ENCODE results near the gene TTN. TPM values are rescaled to one million over a fixed set of nuclear protein-coding genes. Genes with fewer than 3 reads are reported as not detected.

The TTN gene
- total RNA-seq, 1 experiment from 2014 or later, result not detected

- intact Hi-C loops (cut with micrococcal nuclease; ENCODE audit: unreplicated experiment), result no loop called here
- no peaks in the 10 kb centered on the region for H3K4me1 ChIP-seq (replicated peaks; ENCODE audit: insufficient read depth)
- H3K36me3 ChIP-seq (ENCODE audit: low read depth), result no peaks in the 10 kb centered on the region
- no peaks in the 10 kb centered on the region for H3K27me3 ChIP-seq (ENCODE audit: insufficient read depth, low read depth)
- no peaks in the 10 kb centered on the region for H3F3A ChIP-seq (ENCODE audit: insufficient read depth, low read depth)
- H2AFZ ChIP-seq, result no peak overlapping the region
- H4K20me1 ChIP-seq (ENCODE audit: insufficient read depth), result no peaks in the 10 kb centered on the region
- H3K27ac ChIP-seq, result no peak overlapping the region
- BruUV-seq (replicated peaks), result no TSS peak
- no peak for DNase-seq
- POLR2A ChIA-PET (ENCODE audit: unreplicated experiment), result interaction anchor here (0.7 kb wide), 1 partner anchor 1393 kb away, joined by 6 read pairs; no protein-coding TSS in a partner anchor
- no peaks in the 10 kb centered on the region for H3K9me2 ChIP-seq (ENCODE audit: insufficient read depth)
- no peak for TF ChIP-seq EZH2 (IDR thresholded peaks at IDR 0.05; ENCODE audit: low read depth)
- TF ChIP-seq CTCF (conservative IDR thresholded peaks at IDR 0.05), result no peak
- no peak overlapping the region for H3K4me2 ChIP-seq
- CTCF ChIA-PET, result no interaction called here
- no peaks in the 10 kb centered on the region for H3K79me2 ChIP-seq (ENCODE audit: low read depth)
- no peaks in the 10 kb centered on the region for H3K9me3 ChIP-seq (ENCODE audit: insufficient read depth, low read depth)
- H3K4me3 ChIP-seq, result no peak overlapping the region
Measured at GRCh38 chr2:178692845-178693244, 114.4 kb downstream of the TTN start.

- Histone ChIP-seq H3K79me2 (ENCODE audit: low read depth) (no peaks in the 10 kb centered on the region), H3K27me3 (ENCODE audit: insufficient read depth, low read depth) (no peaks in the 10 kb centered on the region), H3K36me3 (ENCODE audit: low read depth) (no peaks in the 10 kb centered on the region), H3F3A (ENCODE audit: insufficient read depth, low read depth) (no peaks in the 10 kb centered on the region), H3K4me1 (replicated peaks; ENCODE audit: insufficient read depth) (no peaks in the 10 kb centered on the region), H3K27ac (no peak overlapping the region), H3K9me2 (ENCODE audit: insufficient read depth) (no peaks in the 10 kb centered on the region), H3K4me2 (no peak overlapping the region), H3K9me3 (ENCODE audit: insufficient read depth, low read depth) (no peaks in the 10 kb centered on the region), H4K20me1 (ENCODE audit: insufficient read depth) (no peaks in the 10 kb centered on the region), H2AFZ (no peak overlapping the region), H3K4me3 (no peak overlapping the region)
- no peak for DNase-seq
- POLR2A ChIA-PET (ENCODE audit: unreplicated experiment), result no interaction called here
- intact Hi-C loops (cut with micrococcal nuclease; ENCODE audit: unreplicated experiment), result no loop called here
- TF ChIP-seq EZH2 (IDR thresholded peaks at IDR 0.05; ENCODE audit: low read depth) (no peak), CTCF (conservative IDR thresholded peaks at IDR 0.05) (no peak)
- BruUV-seq (replicated peaks), result no TSS peak
- CTCF ChIA-PET, result interaction anchor here (0.7 to 1.6 kb wide), 2 partner anchors 11 to 225 kb away, joined by 3 to 13 read pairs; no protein-coding TSS in a partner anchor
Measured at GRCh38 chr2:178689808-178690207, 117.4 kb downstream of the TTN start.

- no peak for TF ChIP-seq EZH2 (IDR thresholded peaks at IDR 0.05; ENCODE audit: low read depth)
- no peak for TF ChIP-seq CTCF (conservative IDR thresholded peaks at IDR 0.05)
- CTCF ChIA-PET, result no interaction called here
- Histone ChIP-seq H3K4me1 (replicated peaks; ENCODE audit: insufficient read depth) (no peaks in the 10 kb centered on the region), H2AFZ (no peak overlapping the region), H3K36me3 (ENCODE audit: low read depth) (no peaks in the 10 kb centered on the region), H3K9me2 (ENCODE audit: insufficient read depth) (no peaks in the 10 kb centered on the region; the same call in 1 of the 2 replicates), H3K4me2 (no peak overlapping the region), H3F3A (ENCODE audit: insufficient read depth, low read depth) (no peaks in the 10 kb centered on the region), H3K79me2 (ENCODE audit: low read depth) (no peaks in the 10 kb centered on the region), H3K4me3 (no peak overlapping the region), H4K20me1 (ENCODE audit: insufficient read depth) (no peaks in the 10 kb centered on the region), H3K9me3 (ENCODE audit: insufficient read depth, low read depth) (no peaks in the 10 kb centered on the region), H3K27me3 (ENCODE audit: insufficient read depth, low read depth) (no peaks in the 10 kb centered on the region), H3K27ac (no peak overlapping the region)
- intact Hi-C loops (cut with micrococcal nuclease; ENCODE audit: unreplicated experiment), result no loop called here
- no TSS peak for BruUV-seq (replicated peaks)
- POLR2A ChIA-PET (ENCODE audit: unreplicated experiment), result no interaction called here
- DNase-seq, result no peak
Measured at GRCh38 chr2:178683877-178684276, 123.3 kb downstream of the TTN start.

Data from PC-9 (cell line).